CD4-positive, CD25-positive, alpha-beta regulatory T cell (primary cell): ENCODE measurements around the gene MYL12B. TPM values are rescaled to one million over a fixed set of nuclear protein-coding genes. Genes with fewer than 3 reads are reported as not detected.
"Not testable (repeated sequence)": the region's sequence is repeated elsewhere in the genome, so short reads cannot be mapped to it uniquely, and the experiment has no call there.

Experiments used
- ATAC-seq, 2 donors: fragments of 150-1000 bp; cut with Tn5 transposase; one replicate each; pipeline ENCODE4 v1.10.0; 2021; ENCODE audit warnings: low read depth in 2 of 2, moderate number of reproducible peaks in 2 of 2, moderate library complexity in 1 of 2
- DNase-seq, 3 donors: peaks; one replicate each; pipeline versions ENCODE4 v3.0.0 to v3.0.0-alpha.2; 2012 to 2022; ENCODE audit warnings: mixed read lengths in 1 of 3
- H3K27ac ChIP-seq: one replicate; pipeline ENCODE4 v1.7.0; 2013; ENCODE audit warnings: mild to moderate bottlenecking, low read length; ENCODE audit not compliant: insufficient read depth, poor library complexity, severe bottlenecking
- H3K27me3 ChIP-seq: one replicate; pipeline ENCODE4 v1.7.0; 2013; ENCODE audit warnings: low read length; ENCODE audit not compliant: control insufficient read depth, insufficient read depth
- H3K36me3 ChIP-seq: one replicate; pipeline ENCODE4 v1.7.0; 2013; ENCODE audit warnings: mild to moderate bottlenecking, low read length, moderate library complexity; ENCODE audit not compliant: control insufficient read depth, insufficient read depth
- H3K4me1 ChIP-seq: 2 replicates; pipeline ENCODE4 v1.7.0; 2013; ENCODE audit warnings: mild to moderate bottlenecking, low read length; ENCODE audit not compliant: insufficient read depth, control insufficient read depth, poor library complexity, severe bottlenecking
- H3K4me3 ChIP-seq: one replicate; pipeline ENCODE4 v1.7.0; 2013; ENCODE audit warnings: low read depth, mild to moderate bottlenecking, low read length, moderate library complexity
- H3K9me3 ChIP-seq, 2 experiments: 1 replicate in 1 of 2; 2 replicates in 1 of 2; pipeline ENCODE4 v1.7.0; 2013; ENCODE audit warnings: low read length in 2 of 2, mild to moderate bottlenecking in 1 of 2, moderate library complexity in 1 of 2; ENCODE audit not compliant: control insufficient read depth in 2 of 2
- H3K27ac Mint-ChIP-seq, 3 donors: one replicate each; pipeline ENCODE4 v1.8.0; 2020 to 2022; ENCODE audit warnings: mild to moderate bottlenecking in 3 of 3, mixed read lengths in 3 of 3, moderate library complexity in 2 of 3
- H3K27me3 Mint-ChIP-seq: one replicate; pipeline ENCODE4 v1.8.0; 2022; ENCODE audit warnings: mild to moderate bottlenecking, mixed read lengths
- H3K36me3 Mint-ChIP-seq: one replicate; pipeline ENCODE4 v1.8.0; 2020; ENCODE audit warnings: mixed read lengths
- H3K4me1 Mint-ChIP-seq, 4 donors: one replicate each; pipeline ENCODE4 v1.8.0; 2020 to 2022; ENCODE audit warnings: mixed read lengths in 4 of 4, mild to moderate bottlenecking in 1 of 4
- H3K4me3 Mint-ChIP-seq, 4 donors: one replicate each; pipeline ENCODE4 v1.8.0; 2020 to 2022; ENCODE audit warnings: mild to moderate bottlenecking in 4 of 4, mixed read lengths in 4 of 4, moderate library complexity in 3 of 4
- H3K9me3 Mint-ChIP-seq, 7 donors: one replicate each; pipeline ENCODE4 v1.8.0; 2020 to 2022; ENCODE audit warnings: mixed read lengths in 7 of 7, mild to moderate bottlenecking in 3 of 7, moderate library complexity in 2 of 7
- polyA plus RNA-seq, 4 donors: library from polyadenylated mRNA; unstranded; fragments of 300-500 nt; fragmentation: Illumina TruSeq; gene quantifications; one replicate each; pipeline ENCODE4 v1.2.3, GENCODE V29; 2021
- total RNA-seq: library from RNA; stranded (reverse); gene quantifications from one replicate; pipeline ENCODE4 v1.2.3, GENCODE V29; 2022

The MYL12B gene
- total and polyA plus RNA-seq, 5 donors from 2014 or later, result 168 to 1,134 (median 998) TPM

GRCh38 chr18:3219241-3219630 lies 42.7 kb upstream of the MYL12B start:
- Histone ChIP-seq H3K4me3 (no peak overlapping the region), H3K36me3 (no peaks in the 10 kb centered on the region), H3K27ac (no peak overlapping the region), H3K4me1 (no peaks in the 10 kb centered on the region), H3K27me3 (no peaks in the 10 kb centered on the region), H3K9me3 (no peaks in the 10 kb centered on the region)
- H3K9me3 Mint-ChIP-seq, result no peaks in the 10 kb centered on the region
- no peaks in the 10 kb centered on the region for H3K36me3 Mint-ChIP-seq
- no peak for ATAC-seq
- H3K4me3 Mint-ChIP-seq, result no peak overlapping the region
- DNase-seq, result no peak
- no peak overlapping the region for H3K27ac Mint-ChIP-seq
- no peaks in the 10 kb centered on the region for H3K27me3 Mint-ChIP-seq
- peaks cover 2 to 6% (median 6%) of the 10 kb centered on the region in 4 donors for H3K4me1 Mint-ChIP-seq

GRCh38 chr18:3219631-3220335 lies 42.1 kb upstream of the MYL12B start, which contains the start of gene MYOM1:
MYOM1 (minus strand) TSS chr18:3219968; CDS start chr18:3215223, 4,745 bp downstream.
- no peak within 1 kb of the TSS for H3K4me3 ChIP-seq
- Mint-ChIP-seq H3K4me3 (no peak within 1 kb of the TSS), H3K4me1 (peaks cover 2 to 6% (median 6%) of the 10 kb centered on the region in 4 donors), H3K9me3 (no peaks in the 10 kb centered on the region), H3K27ac (no peak within 1 kb of the TSS), H3K36me3 (no peaks in the 10 kb centered on the region), H3K27me3 (no peaks in the 10 kb centered on the region)
- H3K4me1 ChIP-seq, result no peaks in the 10 kb centered on the region
- ATAC-seq (no peak), DNase-seq (no peak)
- no peaks in the 10 kb centered on the region for H3K9me3 ChIP-seq
- no peaks in the 10 kb centered on the region for H3K36me3 ChIP-seq
- no peaks in the 10 kb centered on the region for H3K27me3 ChIP-seq
- no peak within 1 kb of the TSS for H3K27ac ChIP-seq

- DNase-seq, H3K4me3 Mint-ChIP-seq, H3K27ac ChIP-seq, H3K36me3 Mint-ChIP-seq, ATAC-seq, H3K9me3 Mint-ChIP-seq, H3K27me3 Mint-ChIP-seq, H3K27ac Mint-ChIP-seq, H3K9me3 ChIP-seq, H3K27me3 ChIP-seq, H3K4me3 ChIP-seq, H3K4me1 Mint-ChIP-seq, H3K36me3 ChIP-seq, H3K4me1 ChIP-seq: not testable (repeated sequence)
Measured at GRCh38 chr18:3220868-3221267, 41.1 kb upstream of the MYL12B start.

- Mint-ChIP-seq H3K27ac (no peak overlapping the region), H3K9me3 (no peaks in the 10 kb centered on the region), H3K36me3 (no peaks in the 10 kb centered on the region), H3K27me3 (peaks cover 2% of the 10 kb centered on the region), H3K4me3 (no peak overlapping the region), H3K4me1 (peaks cover 3 to 6% (median 5%) of the 10 kb centered on the region in 4 donors)
- ATAC-seq, result no peak
- no peaks in the 10 kb centered on the region for H3K9me3 ChIP-seq
- no peaks in the 10 kb centered on the region for H3K36me3 ChIP-seq
- H3K27me3 ChIP-seq, result no peaks in the 10 kb centered on the region
- H3K27ac ChIP-seq, result no peak overlapping the region
- no peak for DNase-seq
- H3K4me1 ChIP-seq, result no peaks in the 10 kb centered on the region
- H3K4me3 ChIP-seq, result no peak overlapping the region
Measured at GRCh38 chr18:3221496-3221895, 40.4 kb upstream of the MYL12B start.

GRCh38 chr18:3223356-3223755 lies 38.6 kb upstream of the MYL12B start:
- H3K4me1 ChIP-seq, result no peaks in the 10 kb centered on the region
- Mint-ChIP-seq H3K4me1 (peaks cover 2 to 6% (median 5%) of the 10 kb centered on the region in 4 donors), H3K27me3 (peaks cover 6% of the 10 kb centered on the region), H3K27ac (peak overlapping the region in 1 of 3 donors; percentile 37), H3K36me3 (peaks cover 3% of the 10 kb centered on the region), H3K4me3 (no peak overlapping the region), H3K9me3 (no peaks in the 10 kb centered on the region)
- H3K27ac ChIP-seq, result no peak overlapping the region
- H3K9me3 ChIP-seq, result no peaks in the 10 kb centered on the region
- DNase-seq (no peak), ATAC-seq (no peak)
- no peak overlapping the region for H3K4me3 ChIP-seq
- H3K27me3 ChIP-seq, result no peaks in the 10 kb centered on the region
- no peaks in the 10 kb centered on the region for H3K36me3 ChIP-seq

GRCh38 chr18:3224223-3224622 lies 37.7 kb upstream of the MYL12B start:
- H3K36me3 Mint-ChIP-seq, result peaks cover 9% of the 10 kb centered on the region

GRCh38 chr18:3225588-3225987 lies 36.3 kb upstream of the MYL12B start:
- H3K27me3 ChIP-seq, result no peaks in the 10 kb centered on the region
- H3K4me1 ChIP-seq, result no peaks in the 10 kb centered on the region
- ATAC-seq (no peak), DNase-seq (no peak)
- H3K9me3 ChIP-seq, result no peaks in the 10 kb centered on the region
- Mint-ChIP-seq H3K4me3 (no peak overlapping the region), H3K27ac (no peak overlapping the region), H3K4me1 (peaks cover 2 to 12% (median 5%) of the 10 kb centered on the region in 4 donors), H3K9me3 (no peaks in the 10 kb centered on the region), H3K27me3 (peaks cover 6% of the 10 kb centered on the region), H3K36me3 (peaks cover 9% of the 10 kb centered on the region)
- H3K36me3 ChIP-seq, result no peaks in the 10 kb centered on the region
- H3K4me3 ChIP-seq, result no peak overlapping the region
- no peak overlapping the region for H3K27ac ChIP-seq

More at GRCh38 chr18:3224223-3224622, 37.7 kb upstream of the MYL12B start:
- Histone ChIP-seq H3K4me3 (no peak overlapping the region), H3K36me3 (no peaks in the 10 kb centered on the region), H3K4me1 (no peaks in the 10 kb centered on the region), H3K27ac (no peak overlapping the region), H3K9me3 (no peaks in the 10 kb centered on the region), H3K27me3 (no peaks in the 10 kb centered on the region)
- no peak for DNase-seq
- H3K27me3 Mint-ChIP-seq, result peaks cover 6% of the 10 kb centered on the region
- no peaks in the 10 kb centered on the region for H3K9me3 Mint-ChIP-seq
- no peak overlapping the region for H3K27ac Mint-ChIP-seq
- no peak overlapping the region for H3K4me3 Mint-ChIP-seq
- peaks cover 2 to 12% (median 5%) of the 10 kb centered on the region in 4 donors for H3K4me1 Mint-ChIP-seq
- no peak for ATAC-seq

GRCh38 chr18:3226048-3226447 lies 35.9 kb upstream of the MYL12B start:
- no peak overlapping the region for H3K4me3 Mint-ChIP-seq
- no peaks in the 10 kb centered on the region for H3K27me3 ChIP-seq
- H3K36me3 Mint-ChIP-seq, result peaks cover 11% of the 10 kb centered on the region
- DNase-seq (no peak), ATAC-seq (no peak)
- no peaks in the 10 kb centered on the region for H3K9me3 Mint-ChIP-seq
- no peak overlapping the region for H3K27ac Mint-ChIP-seq
- H3K4me1 ChIP-seq, result no peaks in the 10 kb centered on the region
- no peak overlapping the region for H3K27ac ChIP-seq
- H3K9me3 ChIP-seq, result no peaks in the 10 kb centered on the region
- no peaks in the 10 kb centered on the region for H3K36me3 ChIP-seq
- H3K27me3 Mint-ChIP-seq, result peaks cover 6% of the 10 kb centered on the region
- H3K4me1 Mint-ChIP-seq, result peaks cover 2 to 12% (median 7%) of the 10 kb centered on the region in 4 donors
- H3K4me3 ChIP-seq, result no peak overlapping the region
